ENCODE data around the gene KRT222. TPM values are rescaled to one million over a fixed set of nuclear protein-coding genes. Genes with fewer than 3 reads are reported as not detected.

KRT222 gene
- total RNA-seq, 4 donors from 2014 or later = 0.79 to 1.8 (median 1.3) TPM; not detected in 1

GRCh38 chr17:40611840-40612474, 53.0 kb downstream of the KRT222 start:
- TF ChIP-seq CTCF (IDR thresholded peaks at IDR 0.05) (no peak), POLR2A (IDR thresholded peaks at IDR 0.05) (no peak)
- DNase-seq = no peak

GRCh38 chr17:40610359-40610758, 54.6 kb downstream of the KRT222 start:
- intact Hi-C loops (cut with DNase I) = no loop called here
- 62 to 82% methylated on average over 2 of the region's 2 CpGs for WGBS, 2 donors
- H3K27me3 ChIP-seq = peaks cover 0 to 32% (median 0%) of the 10 kb centered on the region in 4 donors

More at GRCh38 chr17:40611840-40612474, 53.0 kb downstream of the KRT222 start:
- Histone ChIP-seq H3K36me3 (no peaks in the 10 kb centered on the region), H3K27me3 (peaks cover 0 to 46% (median 0%) of the 10 kb centered on the region in 4 donors), H3K9me3 (no peaks in the 10 kb centered on the region), H3K4me1 (peaks cover 0 to 25% (median 6%) of the 10 kb centered on the region in 3 donors), H3K4me3 (no peak overlapping the region), H3K27ac (no peak overlapping the region)
- 80 to 91% methylated on average over 7 of the region's 7 CpGs for WGBS, 2 donors
- intact Hi-C loops (cut with DNase I) = no loop called here

GRCh38 chr17:40608061-40608581, 56.9 kb downstream of the KRT222 start:
- H3K27ac ChIP-seq = no peak overlapping the region

More at GRCh38 chr17:40610359-40610758, 54.6 kb downstream of the KRT222 start:
- Histone ChIP-seq H3K4me1 (peaks cover 0 to 21% (median 0%) of the 10 kb centered on the region in 3 donors), H3K27ac (no peak overlapping the region), H3K4me3 (no peak overlapping the region), H3K9me3 (no peaks in the 10 kb centered on the region), H3K36me3 (no peaks in the 10 kb centered on the region)
- TF ChIP-seq CTCF (IDR thresholded peaks at IDR 0.05) = no peak
- no peak for TF ChIP-seq POLR2A (IDR thresholded peaks at IDR 0.05)
- no peak for DNase-seq

GRCh38 chr17:40607641-40608040, 57.3 kb downstream of the KRT222 start:
- no peaks in the 10 kb centered on the region for H3K36me3 ChIP-seq
- no peak overlapping the region for H3K4me3 ChIP-seq
- peaks cover 0 to 14% (median 0%) of the 10 kb centered on the region in 3 donors for H3K4me1 ChIP-seq
- peaks cover 0 to 5% (median 0%) of the 10 kb centered on the region in 4 donors for H3K27me3 ChIP-seq
- H3K27ac ChIP-seq = no peak overlapping the region
- DNase-seq = no peak
- intact Hi-C loops (cut with DNase I) = no loop called here
- no peaks in the 10 kb centered on the region for H3K9me3 ChIP-seq
- TF ChIP-seq CTCF (IDR thresholded peaks at IDR 0.05) = no peak
- TF ChIP-seq POLR2A (IDR thresholded peaks at IDR 0.05) = no peak
- WGBS, 2 donors = 81 to 87% methylated on average over 4 to 5 of the region's 5 CpGs

More at GRCh38 chr17:40608061-40608581, 56.9 kb downstream of the KRT222 start:
- whole genome bisulfite sequencing, 2 donors = 70 to 73% methylated on average over 6 of the region's 6 CpGs
- H3K4me1 ChIP-seq = peaks cover 0 to 14% (median 0%) of the 10 kb centered on the region in 3 donors
- TF ChIP-seq POLR2A (IDR thresholded peaks at IDR 0.05) = no peak
- no peak for TF ChIP-seq CTCF (IDR thresholded peaks at IDR 0.05)
- H3K4me3 ChIP-seq = no peak overlapping the region
- intact Hi-C loops (cut with DNase I) = no loop called here
- DNase-seq = no peak
- H3K9me3 ChIP-seq = no peaks in the 10 kb centered on the region
- peaks cover 0 to 10% (median 0%) of the 10 kb centered on the region in 4 donors for H3K27me3 ChIP-seq
- no peaks in the 10 kb centered on the region for H3K36me3 ChIP-seq

All from esophagus squamous epithelium (tissue), 5 donors.